Mesendoderm (in vitro differentiated cells): ENCODE results near the gene PI3.

Experiments used
- DNase-seq: peaks from one replicate; pipeline ENCODE4 v3.0.0; 2013
- H2AK5ac ChIP-seq: 2 replicates; pipeline ENCODE4 v1.6.1; 2013; ENCODE audit warnings: low read length, inconsistent platforms
- H2BK120ac ChIP-seq: 2 replicates; pipeline ENCODE4 v1.6.1; 2013; ENCODE audit warnings: low read depth, mild to moderate bottlenecking, low read length, moderate library complexity, mixed read lengths
- H2BK15ac ChIP-seq: replicated peaks from 2 replicates; pipeline ENCODE4 v1.6.1; 2013; ENCODE audit warnings: low read depth, mild to moderate bottlenecking, moderate library complexity
- H2BK5ac ChIP-seq: 2 replicates; pipeline ENCODE4 v1.6.1; 2013; ENCODE audit warnings: low read length, inconsistent platforms
- H3K18ac ChIP-seq: 2 replicates; pipeline ENCODE4 v1.6.1; 2013; ENCODE audit warnings: mild to moderate bottlenecking, low read length, mixed read lengths
- H3K23ac ChIP-seq: one replicate; pipeline ENCODE4 v1.6.1; 2013; ENCODE audit warnings: low read length
- H3K27ac ChIP-seq: 2 replicates; pipeline ENCODE4 v1.5.1; 2013; ENCODE audit warnings: low read depth, mild to moderate bottlenecking, inconsistent platforms, low read length, moderate library complexity
- H3K27me3 ChIP-seq: 2 replicates; pipeline ENCODE4 v1.6.1; 2013; ENCODE audit warnings: low read length, control low read depth, mild to moderate bottlenecking, inconsistent platforms; ENCODE audit not compliant: insufficient read depth, poor library complexity
- H3K36me3 ChIP-seq: 2 replicates; pipeline ENCODE4 v1.6.1; 2013; ENCODE audit warnings: low read length, inconsistent platforms; ENCODE audit not compliant: control insufficient read depth, insufficient read depth
- H3K4ac ChIP-seq: one replicate; pipeline ENCODE4 v1.6.1; 2013; ENCODE audit warnings: low read depth, mild to moderate bottlenecking, low read length, moderate library complexity
- H3K4me1 ChIP-seq: 2 replicates; pipeline ENCODE4 v1.6.1; 2013; ENCODE audit warnings: low read depth, low read length, inconsistent platforms; ENCODE audit not compliant: control insufficient read depth
- H3K4me2 ChIP-seq: 2 replicates; pipeline ENCODE4 v1.6.1; 2013; ENCODE audit warnings: low read length
- H3K4me3 ChIP-seq: 2 replicates; pipeline ENCODE4 v1.5.1; 2013; ENCODE audit warnings: mild to moderate bottlenecking, low read length
- H3K56ac ChIP-seq: one replicate; pipeline ENCODE4 v1.6.1; 2013; ENCODE audit warnings: low read length
- H3K79me1 ChIP-seq: 2 replicates; pipeline ENCODE4 v1.6.1; 2013; ENCODE audit warnings: low read length, inconsistent platforms
- H3K79me2 ChIP-seq: 2 replicates; pipeline ENCODE4 v1.6.1; 2013; ENCODE audit warnings: mild to moderate bottlenecking, low read length; ENCODE audit not compliant: control insufficient read depth, insufficient read depth
- H3K9ac ChIP-seq: 2 replicates; pipeline ENCODE4 v1.6.1; 2013; ENCODE audit warnings: low read length, inconsistent platforms
- H4K5ac ChIP-seq: one replicate; pipeline ENCODE4 v1.6.1; 2013; ENCODE audit warnings: low read length
- H4K8ac ChIP-seq: one replicate; pipeline ENCODE4 v1.6.1; 2013; ENCODE audit warnings: low read depth, mild to moderate bottlenecking, control low read depth, low read length, moderate library complexity
- WGBS: extraction: QIAGEN DNeasy Blood & Tissue Kit; methylation state at CpG from one replicate; pipeline ENCODE4 v1.1.7; 2013; ENCODE audit warnings: low lambda C conversion rate, missing lambda C conversion rate; ENCODE audit not compliant: insufficient coverage; ENCODE audit errors: extremely low coverage; 5-methylcytosine and 5-hydroxymethylcytosine counted together

Gene PI3

DNA sequence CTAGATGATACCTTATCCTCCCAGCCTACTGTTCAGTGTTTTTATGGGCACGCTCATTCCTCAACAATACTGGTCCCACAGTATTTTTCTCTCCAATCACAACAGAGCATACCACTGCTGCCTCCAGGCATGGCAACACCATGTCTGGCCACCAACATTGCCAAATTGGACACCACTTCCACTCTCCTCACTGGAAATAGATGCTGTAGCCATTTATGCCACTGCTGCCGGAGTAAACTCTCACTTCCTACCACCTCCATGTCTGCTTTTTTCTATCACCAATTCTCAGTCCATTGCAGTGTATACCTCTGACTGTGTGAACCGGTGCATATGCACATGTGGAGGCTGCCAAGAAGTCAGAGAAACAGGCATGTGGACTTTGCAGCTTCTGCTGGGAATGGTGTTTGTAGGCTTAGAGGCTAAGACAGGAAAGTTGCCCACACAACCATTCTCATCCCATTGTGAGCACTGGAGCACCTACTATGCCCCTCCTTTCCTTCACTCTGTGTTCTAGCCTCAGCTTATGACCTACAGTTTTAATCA is 14.4 kb downstream of the PI3 start:
- no peaks in the 10 kb centered on the region for H3K27me3 ChIP-seq
- no peaks in the 10 kb centered on the region for H3K4me1 ChIP-seq
- no peak overlapping the region for H3K18ac ChIP-seq
- no peak overlapping the region for H4K8ac ChIP-seq
- no peak for DNase-seq
- no peak overlapping the region for H3K56ac ChIP-seq
- no peak overlapping the region for H3K27ac ChIP-seq
- H3K4me3 ChIP-seq, result no peak overlapping the region
- H2AK5ac ChIP-seq, result no peak overlapping the region
- no peak overlapping the region for H2BK15ac ChIP-seq
- H4K5ac ChIP-seq, result no peak overlapping the region
- H3K79me1 ChIP-seq, result no peaks in the 10 kb centered on the region
- no peak overlapping the region for H2BK5ac ChIP-seq
- H3K4me2 ChIP-seq, result no peak overlapping the region
- no peak overlapping the region for H3K9ac ChIP-seq
- H3K4ac ChIP-seq, result no peak overlapping the region
- H3K23ac ChIP-seq, result peak overlapping the region; percentile 69
- H3K79me2 ChIP-seq, result no peaks in the 10 kb centered on the region
- WGBS, result no CpG with 5 or more reads among the region's 3 CpGs
- H3K36me3 ChIP-seq, result no peaks in the 10 kb centered on the region
- H2BK120ac ChIP-seq, result no peak overlapping the region

DNA sequence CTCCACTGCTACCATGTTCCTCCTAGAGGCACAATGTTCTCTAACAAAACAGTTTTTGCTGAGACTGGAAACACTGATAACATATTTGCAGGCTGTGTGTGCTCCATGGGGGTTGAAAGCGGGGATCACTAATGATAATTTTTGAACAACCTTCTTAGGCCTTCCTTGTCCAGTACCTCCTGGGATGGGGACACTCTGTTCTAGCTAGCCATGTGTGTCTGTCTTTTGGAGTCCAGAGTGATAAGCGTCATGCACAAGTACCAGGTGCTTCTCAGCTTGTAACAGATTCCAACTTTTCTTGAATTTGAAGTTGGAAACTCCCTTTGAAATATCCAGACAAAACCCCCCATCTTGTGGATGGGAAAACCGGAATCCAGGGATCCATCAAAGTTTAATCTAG is 15.2 kb downstream of the PI3 start:
- no peak overlapping the region for H4K5ac ChIP-seq
- H3K79me2 ChIP-seq, result no peaks in the 10 kb centered on the region
- H2BK120ac ChIP-seq, result no peak overlapping the region
- H3K56ac ChIP-seq, result no peak overlapping the region
- no peak overlapping the region for H3K9ac ChIP-seq
- no CpG with 5 or more reads among the region's 3 CpGs for WGBS
- no peaks in the 10 kb centered on the region for H3K27me3 ChIP-seq
- no peak for DNase-seq
- H3K4ac ChIP-seq, result no peak overlapping the region
- H3K36me3 ChIP-seq, result no peaks in the 10 kb centered on the region
- H3K18ac ChIP-seq, result no peak overlapping the region
- H2BK5ac ChIP-seq, result no peak overlapping the region
- H3K4me3 ChIP-seq, result no peak overlapping the region
- no peak overlapping the region for H3K27ac ChIP-seq
- no peak overlapping the region for H3K23ac ChIP-seq
- H3K4me2 ChIP-seq, result no peak overlapping the region
- no peaks in the 10 kb centered on the region for H3K4me1 ChIP-seq
- no peak overlapping the region for H4K8ac ChIP-seq
- H2BK15ac ChIP-seq, result no peak overlapping the region
- no peaks in the 10 kb centered on the region for H3K79me1 ChIP-seq
- no peak overlapping the region for H2AK5ac ChIP-seq

DNA sequence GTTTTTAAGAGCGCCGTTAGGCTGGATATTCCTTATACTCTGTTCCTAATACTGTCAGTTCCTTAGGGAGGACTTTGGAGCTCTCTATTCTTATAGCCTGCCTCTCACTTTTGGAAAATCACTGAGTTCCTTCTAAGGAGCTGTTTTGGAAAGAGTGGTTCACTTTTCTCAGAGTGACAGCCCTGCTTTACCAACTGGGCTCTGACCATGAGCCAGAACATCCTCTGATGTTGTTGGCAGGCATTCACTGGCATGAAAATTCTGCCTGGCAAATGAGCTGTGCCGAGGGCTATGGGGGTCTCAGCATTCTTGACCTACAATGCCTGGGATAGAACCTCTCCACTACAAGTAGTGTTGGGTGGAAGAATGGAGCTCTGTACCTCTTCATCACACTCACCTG is 17.2 kb downstream of the PI3 start:
- Histone ChIP-seq H2BK120ac (no peak overlapping the region), H3K27me3 (no peaks in the 10 kb centered on the region), H3K4me1 (no peaks in the 10 kb centered on the region), H4K8ac (no peak overlapping the region), H3K79me1 (no peaks in the 10 kb centered on the region), H3K18ac (no peak overlapping the region), H3K4ac (no peak overlapping the region), H3K23ac (no peak overlapping the region), H3K79me2 (no peaks in the 10 kb centered on the region), H4K5ac (no peak overlapping the region), H2AK5ac (no peak overlapping the region), H3K56ac (no peak overlapping the region), H2BK15ac (no peak overlapping the region), H3K4me2 (no peak overlapping the region), H2BK5ac (no peak overlapping the region), H3K4me3 (no peak overlapping the region), H3K27ac (no peak overlapping the region), H3K36me3 (no peaks in the 10 kb centered on the region), H3K9ac (no peak overlapping the region)
- WGBS, result no CpG with 5 or more reads among the region's 3 CpGs
- DNase-seq, result no peak

DNA sequence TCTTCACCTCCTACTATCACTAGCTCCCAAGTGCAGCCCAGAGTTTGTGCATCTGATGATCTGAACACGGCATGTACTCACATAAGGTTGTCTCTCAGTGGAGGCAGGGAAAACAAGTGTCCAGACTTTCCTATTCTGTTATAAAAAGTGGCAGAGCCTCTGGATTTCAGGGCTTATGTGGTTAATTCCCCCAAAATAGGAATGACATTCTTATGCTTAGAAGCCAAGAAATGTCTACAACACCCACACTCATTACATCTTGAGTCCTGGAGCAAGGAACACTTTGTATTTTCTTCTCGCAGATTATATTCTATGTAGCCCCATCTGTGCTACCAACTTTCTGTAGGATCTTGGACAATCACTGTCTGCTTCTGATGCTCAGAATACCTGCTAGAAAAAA is 18.6 kb downstream of the PI3 start:
- Histone ChIP-seq H3K27ac (no peak overlapping the region), H3K9ac (no peak overlapping the region), H3K79me2 (no peaks in the 10 kb centered on the region), H3K4me3 (no peak overlapping the region), H2BK5ac (no peak overlapping the region), H3K18ac (no peak overlapping the region), H3K27me3 (no peaks in the 10 kb centered on the region), H2AK5ac (no peak overlapping the region), H2BK15ac (no peak overlapping the region), H3K36me3 (no peaks in the 10 kb centered on the region), H3K23ac (no peak overlapping the region), H4K8ac (no peak overlapping the region), H4K5ac (no peak overlapping the region), H3K4me1 (no peaks in the 10 kb centered on the region), H2BK120ac (no peak overlapping the region), H3K4ac (no peak overlapping the region), H3K4me2 (no peak overlapping the region), H3K56ac (no peak overlapping the region), H3K79me1 (no peaks in the 10 kb centered on the region)
- no peak for DNase-seq
- no CpG with 5 or more reads among the region's 2 CpGs for WGBS

DNA sequence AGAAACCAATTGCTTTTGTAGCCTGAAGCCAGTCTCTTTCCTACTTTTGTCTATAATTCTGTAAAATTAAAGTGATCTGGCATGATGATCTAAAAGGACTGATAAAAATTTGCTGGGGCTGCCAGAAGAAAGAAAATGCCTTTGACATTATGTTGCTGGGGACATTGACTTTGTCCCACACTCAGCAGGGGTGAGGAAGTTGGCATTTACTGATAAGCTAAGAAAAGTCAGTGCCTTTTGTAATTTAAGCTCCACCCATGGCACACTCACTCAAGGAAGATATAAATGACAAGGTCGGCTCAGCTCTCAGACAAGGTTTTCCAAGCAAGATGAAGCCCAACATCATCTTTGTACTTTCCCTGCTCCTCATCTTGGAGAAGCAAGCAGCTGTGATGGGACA is 32.0 kb downstream of the PI3 start, which contains the start of gene SEMG1:
SEMG1 (plus strand) TSS at position 309 of the 400 bp plus-strand sequence; CDS start at position 330, 21 bp downstream.
- Histone ChIP-seq H3K36me3 (no peaks in the 10 kb centered on the region), H3K4ac (no peak within 1 kb of the TSS)

DNA sequence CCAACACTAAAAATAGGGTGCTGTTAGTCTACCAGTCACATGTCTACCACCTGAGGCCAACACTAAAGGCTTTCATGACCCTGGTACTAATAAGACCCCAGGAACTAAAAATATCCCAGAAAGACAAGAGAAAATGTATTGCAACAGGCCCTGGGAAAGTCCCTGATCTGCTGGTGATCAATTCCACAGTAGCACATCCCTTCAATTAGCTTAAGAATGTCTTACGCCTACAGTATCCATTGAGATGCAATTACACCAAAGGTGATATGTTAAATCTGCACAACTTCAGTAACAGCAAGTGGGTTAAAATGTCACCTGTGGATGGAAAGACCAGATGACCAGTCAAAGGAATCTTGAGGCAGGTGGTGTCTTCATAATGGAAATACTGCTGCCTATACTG is 35.2 kb downstream of the PI3 start:
- Histone ChIP-seq H2AK5ac (no peak overlapping the region), H3K23ac (no peak overlapping the region), H4K5ac (no peak overlapping the region), H3K18ac (no peak overlapping the region), H2BK15ac (no peak overlapping the region), H3K4me1 (no peaks in the 10 kb centered on the region), H3K4me3 (no peak overlapping the region), H3K36me3 (no peaks in the 10 kb centered on the region), H3K9ac (no peak overlapping the region), H2BK5ac (no peak overlapping the region), H3K56ac (no peak overlapping the region), H3K79me1 (no peaks in the 10 kb centered on the region), H3K27me3 (no peaks in the 10 kb centered on the region), H3K27ac (no peak overlapping the region), H3K79me2 (no peaks in the 10 kb centered on the region), H3K4ac (no peak overlapping the region), H3K4me2 (no peak overlapping the region), H4K8ac (no peak overlapping the region), H2BK120ac (no peak overlapping the region)
- no peak for DNase-seq
- WGBS, result no CpG with 5 or more reads among the region's 1 CpG

More for the DNA sequence above, 32.0 kb downstream of the PI3 start, which contains the start of gene SEMG1:
- Histone ChIP-seq H3K27ac (no peak within 1 kb of the TSS), H3K9ac (no peak within 1 kb of the TSS), H3K18ac (no peak within 1 kb of the TSS), H3K23ac (no peak within 1 kb of the TSS), H3K4me3 (no peak within 1 kb of the TSS), H4K5ac (no peak within 1 kb of the TSS), H2AK5ac (no peak within 1 kb of the TSS), H3K27me3 (no peaks in the 10 kb centered on the region), H3K4me1 (no peaks in the 10 kb centered on the region), H3K79me1 (no peaks in the 10 kb centered on the region), H3K79me2 (no peaks in the 10 kb centered on the region), H4K8ac (no peak within 1 kb of the TSS), H2BK5ac (no peak within 1 kb of the TSS), H3K4me2 (no peak within 1 kb of the TSS), H2BK15ac (peak within 1 kb of the TSS; percentile 85), H2BK120ac (no peak within 1 kb of the TSS), H3K56ac (no peak within 1 kb of the TSS)
- peak; percentile 69 for DNase-seq
- no CpG with 5 or more reads among the region's 1 CpG for WGBS
